WTC11 (cell line): ENCODE data around the gene OR6C75. TPM values are rescaled to one million over a fixed set of nuclear protein-coding genes. Genes with fewer than 3 reads are reported as not detected.

Experiments
- ATAC-seq: fragments of 200-7000 bp; cut with Tn5 transposase; 2 replicates; pipeline ENCODE4 v1.10.0; 2021; ENCODE audit warnings: mild to moderate bottlenecking, moderate library complexity
- Bru-seq: library from RNA; stranded (reverse); fragments of 400-500 nt; gene quantifications from one replicate; lab custom pipeline; 2021; lab: Mats Ljungman, UMichigan
- CTCF ChIA-PET: fragments of 300-600 bp; sonication (Branson Sonifier 250); formaldehyde crosslinking; loops from one replicate; lab custom pipeline; 2021; ENCODE audit warnings: antibody characterized with exemption; lab: Charles Lee
- POLR2A ChIA-PET: fragments of 350-600 bp; sonication (Branson Sonifier 250); formaldehyde crosslinking; loops from one replicate; lab custom pipeline; 2021; ENCODE audit warnings: antibody characterized with exemption; lab: Charles Lee
- DNase-seq: peaks from one replicate; pipeline ENCODE4 v3.0.0; 2021; ENCODE audit warnings: low spot score
- H3K27ac Mint-ChIP-seq: 2 replicates; pipeline ENCODE4 v1.8.0; 2021; ENCODE audit warnings: mixed read lengths
- H3K27me3 Mint-ChIP-seq: 2 replicates; pipeline ENCODE4 v1.8.0; 2021; ENCODE audit warnings: low read depth, mild to moderate bottlenecking, moderate library complexity, mixed read lengths
- H3K36me3 Mint-ChIP-seq: 2 replicates; pipeline ENCODE4 v1.8.0; 2021; ENCODE audit warnings: mixed read lengths
- H3K4me1 Mint-ChIP-seq: 2 replicates; pipeline ENCODE4 v1.8.0; 2022; ENCODE audit warnings: mixed read lengths
- H3K4me3 Mint-ChIP-seq: 2 replicates; pipeline ENCODE4 v1.8.0; 2021; ENCODE audit warnings: mild to moderate bottlenecking, moderate library complexity, mixed read lengths
- H3K9me3 Mint-ChIP-seq: 2 replicates; pipeline ENCODE4 v1.8.0; 2021; ENCODE audit warnings: mixed read lengths
- AR ChIP-seq: fragments of 250-450 bp; sonication (Bioruptor Pico); IDR thresholded peaks from 2 replicates; pipeline ENCODE4 v1.9.0; 2021; ENCODE audit warnings: mild to moderate bottlenecking
- ATF1 ChIP-seq: sonication (generic); formaldehyde crosslinking; IDR thresholded peaks from 2 replicates; pipeline ENCODE4 v1.8.1; 2023; ENCODE audit warnings: mild to moderate bottlenecking, moderate library complexity, missing genetic modification reagents
- ELF4 ChIP-seq: sonication (generic); formaldehyde crosslinking; IDR thresholded peaks from 2 replicates; pipeline ENCODE4 v1.8.1; 2022; ENCODE audit warnings: low read depth, mild to moderate bottlenecking, moderate library complexity, missing genetic modification reagents
- ERG ChIP-seq: fragments of 250-450 bp; sonication (Bioruptor Pico); IDR thresholded peaks from 2 replicates; pipeline ENCODE4 v1.8.0; 2021; ENCODE audit warnings: mild to moderate bottlenecking
- FOXP4 ChIP-seq: sonication (generic); formaldehyde crosslinking; IDR thresholded peaks from 2 replicates; pipeline ENCODE4 v1.8.0; 2022; ENCODE audit warnings: mild to moderate bottlenecking, missing genetic modification reagents
- MLX ChIP-seq: sonication (generic); formaldehyde crosslinking; IDR thresholded peaks from 2 replicates; pipeline ENCODE4 v1.8.1; 2023; ENCODE audit warnings: mild to moderate bottlenecking, missing genetic modification reagents, moderate library complexity
- MXD4 ChIP-seq: fragments of 250-450 bp; sonication (Bioruptor Pico); IDR thresholded peaks from 2 replicates; pipeline ENCODE4 v1.8.0; 2021; ENCODE audit warnings: mild to moderate bottlenecking, moderate library complexity, borderline replicate concordance
- MYBL2 ChIP-seq: sonication (generic); formaldehyde crosslinking; IDR thresholded peaks from 2 replicates; pipeline ENCODE4 v1.8.1; 2023; ENCODE audit warnings: mild to moderate bottlenecking, moderate library complexity, missing genetic modification reagents
- NFATC4 ChIP-seq: fragments of 250-450 bp; sonication (Bioruptor Pico); IDR thresholded peaks from 2 replicates; pipeline ENCODE4 v1.9.0; 2021; ENCODE audit warnings: mild to moderate bottlenecking
- NR1H2 ChIP-seq: sonication (generic); formaldehyde crosslinking; IDR thresholded peaks from 2 replicates; pipeline ENCODE4 v1.9.0; 2021; ENCODE audit warnings: mild to moderate bottlenecking, moderate library complexity, missing genetic modification reagents
- NR3C1 ChIP-seq: sonication (generic); formaldehyde crosslinking; conservative IDR thresholded peaks from 2 replicates; pipeline ENCODE4 v1.8.1; 2023; ENCODE audit warnings: low read depth, mild to moderate bottlenecking, missing genetic modification reagents
- PRDM15 ChIP-seq: sonication (generic); formaldehyde crosslinking; IDR thresholded peaks from 2 replicates; pipeline ENCODE4 v1.8.0; 2022; ENCODE audit warnings: missing genetic modification reagents
- PREB ChIP-seq: sonication (generic); formaldehyde crosslinking; IDR thresholded peaks from 2 replicates; pipeline ENCODE4 v1.8.1; 2022; ENCODE audit warnings: mild to moderate bottlenecking, missing genetic modification reagents, moderate library complexity, borderline replicate concordance
- ZBTB21 ChIP-seq: sonication (generic); formaldehyde crosslinking; IDR thresholded peaks from 2 replicates; pipeline ENCODE4 v1.8.1; 2023; ENCODE audit warnings: mild to moderate bottlenecking, missing genetic modification reagents, borderline replicate concordance
- ZBTB43 ChIP-seq: sonication (generic); formaldehyde crosslinking; IDR thresholded peaks from 2 replicates; pipeline ENCODE4 v1.8.1; 2023; ENCODE audit warnings: mild to moderate bottlenecking, missing genetic modification reagents
- ZNF138 ChIP-seq: sonication (generic); formaldehyde crosslinking; conservative IDR thresholded peaks from 2 replicates; pipeline ENCODE4 v1.8.1; 2022; ENCODE audit warnings: mild to moderate bottlenecking, moderate library complexity, missing genetic modification reagents
- long read RNA-seq, 3 experiments: library from RNA in 1 of 3; library from capped mRNA in 1 of 3; library from polyadenylated mRNA in 1 of 3; unstranded in 2 of 3; stranded (forward) in 1 of 3; transcript quantifications; one replicate each; pipeline ENCODE4 v2.0.0, GENCODE V29; 2021
- total RNA-seq: library from RNA; stranded (reverse); gene quantifications from 3 replicates; pipeline ENCODE4 v1.2.3, GENCODE V29; 2021

The OR6C75 gene
- total RNA-seq (not detected in 3 replicates), Bru-seq, nascent RNA (not detected)
- long read RNA-seq, experiment 1, result 0 reads
- long read RNA-seq, experiment 2, result 0 reads
- long read RNA-seq, experiment 3, result 0 reads

GRCh38 chr12:55362675-55363074 lies at the start of gene OR6C75:
Gene OR6C75, plus strand, starts transcription at chr12:55362975. Its CDS starts 2,136 bp downstream, at chr12:55365111.
- Mint-ChIP-seq H3K9me3 (no peaks in the 10 kb centered on the region), H3K4me1 (no peaks in the 10 kb centered on the region), H3K4me3 (no peak within 1 kb of the TSS), H3K27me3 (no peaks in the 10 kb centered on the region), H3K27ac (no peak within 1 kb of the TSS), H3K36me3 (no peaks in the 10 kb centered on the region)
- ATAC-seq (no peak), DNase-seq (no peak)
- POLR2A ChIA-PET, result no interaction called here
- CTCF ChIA-PET, result no interaction called here
- TF ChIP-seq ATF1 (CRISPR knock-in tag), result no peak
- no peak for TF ChIP-seq FOXP4 (CRISPR knock-in tag)
- TF ChIP-seq, all 79 proteins: peak for 0

GRCh38 chr12:55314043-55314442 lies 48.7 kb upstream of the OR6C75 start, which contains the start of gene OR6C1:
Gene OR6C1, plus strand, starts transcription at chr12:55314343. Its CDS starts 6,257 bp downstream, at chr12:55320600.
- ATAC-seq, result no peak

More at GRCh38 chr12:55314043-55314442, 48.7 kb upstream of the OR6C75 start, which contains the start of gene OR6C1:
- CTCF ChIA-PET, result no interaction called here
- Mint-ChIP-seq H3K9me3 (peaks cover 2% of the 10 kb centered on the region), H3K27me3 (no peaks in the 10 kb centered on the region), H3K4me1 (no peaks in the 10 kb centered on the region), H3K27ac (no peak within 1 kb of the TSS), H3K4me3 (no peak within 1 kb of the TSS), H3K36me3 (no peaks in the 10 kb centered on the region; the same call in 1 of the 2 replicates)
- POLR2A ChIA-PET, result no interaction called here
- no peak for DNase-seq
- TF ChIP-seq MLX (CRISPR knock-in tag), result no peak
- TF ChIP-seq NFATC4, result no peak
- TF ChIP-seq ELF4 (CRISPR knock-in tag), result no peak
- TF ChIP-seq PREB (CRISPR knock-in tag), result no peak
- no peak for TF ChIP-seq MYBL2 (CRISPR knock-in tag)
- no peak for TF ChIP-seq PRDM15
- no peak for TF ChIP-seq NR3C1 (CRISPR knock-in tag)
- no peak for TF ChIP-seq ZBTB43 (CRISPR knock-in tag)
- TF ChIP-seq ERG (CRISPR knock-in tag), result no peak
- no peak for TF ChIP-seq ZBTB21 (CRISPR knock-in tag)
- no peak for TF ChIP-seq AR (CRISPR knock-in tag)
- no peak for TF ChIP-seq ZNF138
- no peak for TF ChIP-seq MXD4 (CRISPR knock-in tag)
- no peak for TF ChIP-seq NR1H2
